Neural crest cell (in vitro differentiated cells): ENCODE results near the gene G0S2. TPM values are rescaled to one million over a fixed set of nuclear protein-coding genes. Genes with fewer than 3 reads are reported as not detected.

Source experiments
- DNase-seq: peaks from one replicate; pipeline ENCODE4 v3.0.0; 2021; ENCODE audit warnings: low read depth, mixed read lengths, low spot score
- H3K27ac Mint-ChIP-seq: one replicate; pipeline ENCODE4 v1.8.0; 2021; ENCODE audit warnings: mild to moderate bottlenecking, mixed read lengths; ENCODE audit not compliant: unreplicated experiment
- H3K27me3 Mint-ChIP-seq: 2 replicates; pipeline ENCODE4 v1.8.0; 2021; ENCODE audit warnings: low read depth, mild to moderate bottlenecking, mixed read lengths
- H3K36me3 Mint-ChIP-seq: 2 replicates; pipeline ENCODE4 v1.8.0; 2021; ENCODE audit warnings: low read depth, mild to moderate bottlenecking, mixed read lengths
- H3K4me1 Mint-ChIP-seq: 2 replicates; pipeline ENCODE4 v1.8.0; 2021; ENCODE audit warnings: mixed read lengths
- H3K4me3 Mint-ChIP-seq: one replicate; pipeline ENCODE4 v1.8.0; 2021; ENCODE audit warnings: mild to moderate bottlenecking, mixed read lengths
- H3K9me3 Mint-ChIP-seq: 2 replicates; pipeline ENCODE4 v1.8.0; 2021; ENCODE audit warnings: mixed read lengths
- total RNA-seq: library from RNA; stranded (reverse); gene quantifications from 2 replicates; pipeline ENCODE4 v1.2.1, GENCODE V29; 2021
- TF ChIP-seq, protein P1 (sequence below): fragments of 200-600 bp; sonication (generic); conservative IDR thresholded peaks from 2 replicates; pipeline ENCODE4 v1.5.0; 2021; ENCODE audit warnings: antibody characterized with exemption, mild to moderate bottlenecking

G0S2 gene
- total RNA-seq, 1 donor from 2014 or later = 0.37 TPM

DNA sequence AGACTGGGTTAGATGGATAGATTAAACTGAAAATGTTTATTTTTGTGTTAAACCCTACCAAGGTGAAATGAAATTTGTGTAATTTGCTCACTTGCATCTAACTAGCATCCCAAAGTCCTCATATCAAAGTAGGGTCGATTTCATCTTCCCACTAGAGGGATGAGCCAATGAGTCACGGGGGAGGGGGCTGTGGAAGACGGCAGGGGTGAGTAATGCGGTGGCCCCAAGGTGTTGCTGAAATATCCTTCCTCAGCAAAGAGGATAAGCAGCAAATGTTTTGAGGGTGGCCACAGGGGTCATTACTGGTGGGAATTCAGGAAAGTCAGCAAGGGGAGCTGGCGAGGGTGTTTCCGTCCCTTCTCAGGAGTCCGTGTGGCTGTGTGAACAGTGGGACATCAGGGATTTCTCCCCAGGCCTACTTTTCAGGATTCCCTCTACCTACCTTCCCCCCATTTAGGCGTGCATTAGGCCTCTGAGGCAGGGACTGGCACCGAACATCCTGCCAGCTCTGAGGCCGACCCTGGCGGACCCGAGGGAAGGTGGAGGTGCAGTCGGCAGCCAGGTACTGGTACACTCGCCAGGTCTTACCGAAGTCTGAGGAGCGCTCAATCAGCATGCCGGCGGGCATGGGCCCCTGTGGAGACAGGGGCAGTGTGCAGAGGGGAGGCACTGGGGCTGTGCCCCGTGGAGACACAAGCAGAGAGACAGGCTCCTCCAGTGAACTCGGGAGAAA lies 41.0 kb upstream of the G0S2 start:
- peaks cover 6% of the 10 kb centered on the region for H3K27me3 Mint-ChIP-seq
- no peaks in the 10 kb centered on the region for H3K9me3 Mint-ChIP-seq
- DNase-seq = no peak
- TF ChIP-seq, protein P1, sequence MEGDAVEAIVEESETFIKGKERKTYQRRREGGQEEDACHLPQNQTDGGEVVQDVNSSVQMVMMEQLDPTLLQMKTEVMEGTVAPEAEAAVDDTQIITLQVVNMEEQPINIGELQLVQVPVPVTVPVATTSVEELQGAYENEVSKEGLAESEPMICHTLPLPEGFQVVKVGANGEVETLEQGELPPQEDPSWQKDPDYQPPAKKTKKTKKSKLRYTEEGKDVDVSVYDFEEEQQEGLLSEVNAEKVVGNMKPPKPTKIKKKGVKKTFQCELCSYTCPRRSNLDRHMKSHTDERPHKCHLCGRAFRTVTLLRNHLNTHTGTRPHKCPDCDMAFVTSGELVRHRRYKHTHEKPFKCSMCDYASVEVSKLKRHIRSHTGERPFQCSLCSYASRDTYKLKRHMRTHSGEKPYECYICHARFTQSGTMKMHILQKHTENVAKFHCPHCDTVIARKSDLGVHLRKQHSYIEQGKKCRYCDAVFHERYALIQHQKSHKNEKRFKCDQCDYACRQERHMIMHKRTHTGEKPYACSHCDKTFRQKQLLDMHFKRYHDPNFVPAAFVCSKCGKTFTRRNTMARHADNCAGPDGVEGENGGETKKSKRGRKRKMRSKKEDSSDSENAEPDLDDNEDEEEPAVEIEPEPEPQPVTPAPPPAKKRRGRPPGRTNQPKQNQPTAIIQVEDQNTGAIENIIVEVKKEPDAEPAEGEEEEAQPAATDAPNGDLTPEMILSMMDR = no peak
- H3K4me3 Mint-ChIP-seq = no peak overlapping the region
- no peak overlapping the region for H3K27ac Mint-ChIP-seq
- peaks cover 4% of the 10 kb centered on the region for H3K4me1 Mint-ChIP-seq
- no peaks in the 10 kb centered on the region for H3K36me3 Mint-ChIP-seq

DNA sequence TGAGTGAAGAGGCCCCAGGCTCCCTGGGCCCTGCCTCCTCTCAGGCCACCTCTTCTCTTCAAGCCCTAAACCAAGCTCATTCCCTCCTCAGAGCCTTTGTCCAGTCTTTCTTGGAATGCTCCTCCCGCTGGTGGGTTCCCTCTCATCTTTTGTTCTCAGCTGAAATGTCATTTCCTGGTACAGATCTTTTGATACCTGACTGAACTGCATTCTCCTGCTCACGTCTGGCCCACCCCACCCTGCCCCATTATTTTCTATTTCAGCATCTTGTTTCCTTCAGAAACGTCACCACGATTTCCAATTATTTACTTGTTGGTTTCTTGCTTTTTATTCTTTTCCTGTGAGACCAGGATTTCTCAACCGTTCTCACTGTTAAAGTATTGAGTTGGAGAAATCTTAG lies 39.4 kb upstream of the G0S2 start:
- DNase-seq = no peak
- Mint-ChIP-seq H3K27ac (no peak overlapping the region), H3K4me1 (peaks cover 4% of the 10 kb centered on the region), H3K9me3 (no peaks in the 10 kb centered on the region), H3K36me3 (no peaks in the 10 kb centered on the region), H3K27me3 (peaks cover 6% of the 10 kb centered on the region), H3K4me3 (no peak overlapping the region)
- TF ChIP-seq, protein P1 = no peak

DNA sequence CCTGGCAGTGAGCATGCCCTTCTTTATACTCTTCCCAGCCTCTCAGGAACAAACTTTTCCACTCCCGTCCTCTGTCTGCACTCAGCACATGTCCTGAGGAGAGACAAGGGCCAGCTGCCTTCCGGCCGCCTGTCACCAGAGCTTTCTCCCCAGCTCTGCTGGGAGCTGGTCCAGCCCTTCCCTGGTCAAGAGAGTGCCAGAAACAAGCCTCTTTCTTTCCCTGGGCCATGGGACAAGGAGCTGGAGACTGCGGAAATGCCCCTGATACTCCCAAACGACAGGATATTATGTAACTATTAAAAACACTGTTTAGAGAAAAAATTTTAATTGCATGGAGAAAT lies 33.4 kb upstream of the G0S2 start:
- H3K4me3 Mint-ChIP-seq = no peak overlapping the region
- no peaks in the 10 kb centered on the region for H3K36me3 Mint-ChIP-seq
- no peak overlapping the region for H3K27ac Mint-ChIP-seq
- H3K27me3 Mint-ChIP-seq = peaks cover 4% of the 10 kb centered on the region
- no peaks in the 10 kb centered on the region for H3K4me1 Mint-ChIP-seq
- H3K9me3 Mint-ChIP-seq = no peaks in the 10 kb centered on the region
- DNase-seq = no peak
- TF ChIP-seq, protein P1 = no peak

DNA sequence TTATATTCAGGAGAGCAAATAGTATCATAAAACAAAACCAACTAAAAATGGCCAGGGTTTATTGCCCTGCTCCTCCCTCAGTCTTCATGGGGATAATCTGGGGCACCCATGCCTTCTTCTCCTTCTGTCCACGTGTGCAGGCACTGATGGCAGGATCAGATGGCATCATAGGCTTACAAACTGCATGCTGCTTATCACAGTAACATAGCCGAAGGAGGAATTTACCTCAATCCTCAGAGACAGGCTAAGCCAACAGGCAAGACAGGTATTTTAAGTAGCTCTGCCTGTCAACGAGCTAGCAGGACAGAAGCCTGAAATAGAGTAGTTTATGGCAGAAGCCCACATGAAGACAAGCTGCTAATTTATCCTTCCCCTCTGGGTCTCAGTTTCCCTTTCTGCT lies 32.4 kb upstream of the G0S2 start:
- no peaks in the 10 kb centered on the region for H3K9me3 Mint-ChIP-seq
- no peaks in the 10 kb centered on the region for H3K4me1 Mint-ChIP-seq
- TF ChIP-seq, protein P1 = no peak
- H3K36me3 Mint-ChIP-seq = no peaks in the 10 kb centered on the region
- no peak overlapping the region for H3K4me3 Mint-ChIP-seq
- no peak overlapping the region for H3K27ac Mint-ChIP-seq
- DNase-seq = no peak
- peaks cover 4% of the 10 kb centered on the region for H3K27me3 Mint-ChIP-seq

DNA sequence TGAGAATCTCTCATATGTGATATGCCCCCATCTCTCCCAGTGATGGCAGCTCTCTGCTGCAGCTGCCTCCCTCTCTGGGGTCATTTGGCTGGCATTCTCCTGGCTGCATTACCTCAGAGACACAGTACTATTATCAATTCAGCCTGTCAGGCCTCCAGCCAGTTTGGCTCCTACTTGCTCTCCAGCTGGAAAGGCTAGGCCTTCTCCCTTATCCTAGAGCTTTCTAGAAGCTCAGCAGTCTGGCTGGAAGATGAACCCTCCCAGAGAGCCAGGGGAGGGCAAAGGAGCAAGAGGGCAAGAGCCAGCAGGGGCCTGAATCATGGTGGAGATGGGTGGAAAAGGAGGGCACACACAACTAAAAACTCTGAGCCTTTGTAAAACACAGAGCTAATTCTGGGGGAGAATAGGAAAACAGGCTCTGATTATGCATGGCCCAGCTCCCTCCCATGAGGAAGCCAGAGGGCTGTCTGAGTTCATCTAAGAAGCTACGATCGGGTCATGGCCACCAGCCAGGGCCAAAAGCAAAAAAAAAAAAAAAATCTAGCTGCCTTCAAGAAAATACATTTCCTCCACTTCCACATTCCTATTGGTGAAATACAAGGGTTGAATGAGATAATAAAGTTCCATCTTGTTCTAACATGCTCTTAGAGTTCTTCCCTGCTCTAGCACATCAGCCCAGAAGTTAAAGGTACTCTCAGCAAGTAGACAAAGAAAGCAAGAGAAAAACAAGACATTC lies 31.8 kb upstream of the G0S2 start:
- no peak for DNase-seq
- no peaks in the 10 kb centered on the region for H3K27me3 Mint-ChIP-seq
- no peaks in the 10 kb centered on the region for H3K4me1 Mint-ChIP-seq
- TF ChIP-seq, protein P1 = no peak
- H3K9me3 Mint-ChIP-seq = no peaks in the 10 kb centered on the region
- no peak overlapping the region for H3K4me3 Mint-ChIP-seq
- no peaks in the 10 kb centered on the region for H3K36me3 Mint-ChIP-seq
- H3K27ac Mint-ChIP-seq = no peak overlapping the region
